Adipocyte (in vitro differentiated cells): Measurements from ENCODE around the gene LENEP.

Source experiments
- DNase-seq: peaks from one replicate; pipeline ENCODE4 v3.0.0-alpha.2; 2015; ENCODE audit warnings: low read depth
- H3K27me3 ChIP-seq: replicated peaks from 2 replicates; pipeline ENCODE4 v1.7.0; 2013; ENCODE audit warnings: mild to moderate bottlenecking, low read length, moderate library complexity; ENCODE audit not compliant: control insufficient read depth, insufficient read depth
- H3K36me3 ChIP-seq: 2 replicates; pipeline ENCODE4 v1.7.0; 2013; ENCODE audit warnings: low read length, mild to moderate bottlenecking, moderate library complexity; ENCODE audit not compliant: control insufficient read depth, insufficient read depth, severe bottlenecking
- H3K4me1 ChIP-seq: 2 replicates; pipeline ENCODE4 v1.7.0; 2013; ENCODE audit warnings: mild to moderate bottlenecking, low read length, moderate library complexity; ENCODE audit not compliant: control insufficient read depth, insufficient read depth
- H3K4me3 ChIP-seq: 2 replicates; pipeline ENCODE4 v1.7.0; 2013; ENCODE audit warnings: mild to moderate bottlenecking, low read length, moderate library complexity
- H3K9ac ChIP-seq: 2 replicates; pipeline ENCODE4 v1.7.0; 2013; ENCODE audit warnings: mild to moderate bottlenecking, low read length, moderate library complexity
- H3K9me3 ChIP-seq: 2 replicates; pipeline ENCODE4 v1.7.0; 2013; ENCODE audit warnings: mild to moderate bottlenecking, low read length, moderate library complexity; ENCODE audit not compliant: control insufficient read depth

The LENEP gene

GRCh38 chr1:155002464-155003226, 9.3 kb downstream of the LENEP start, which contains the start of gene ZBTB7B:
TSS of gene ZBTB7B (plus strand) at chr1:155002802. CDS start at chr1:155014661, 11,859 bp downstream.
- Histone ChIP-seq H3K9me3 (no peaks in the 10 kb centered on the region), H3K27me3 (no peaks in the 10 kb centered on the region)
- peak; percentile 59 for DNase-seq

DNA sequence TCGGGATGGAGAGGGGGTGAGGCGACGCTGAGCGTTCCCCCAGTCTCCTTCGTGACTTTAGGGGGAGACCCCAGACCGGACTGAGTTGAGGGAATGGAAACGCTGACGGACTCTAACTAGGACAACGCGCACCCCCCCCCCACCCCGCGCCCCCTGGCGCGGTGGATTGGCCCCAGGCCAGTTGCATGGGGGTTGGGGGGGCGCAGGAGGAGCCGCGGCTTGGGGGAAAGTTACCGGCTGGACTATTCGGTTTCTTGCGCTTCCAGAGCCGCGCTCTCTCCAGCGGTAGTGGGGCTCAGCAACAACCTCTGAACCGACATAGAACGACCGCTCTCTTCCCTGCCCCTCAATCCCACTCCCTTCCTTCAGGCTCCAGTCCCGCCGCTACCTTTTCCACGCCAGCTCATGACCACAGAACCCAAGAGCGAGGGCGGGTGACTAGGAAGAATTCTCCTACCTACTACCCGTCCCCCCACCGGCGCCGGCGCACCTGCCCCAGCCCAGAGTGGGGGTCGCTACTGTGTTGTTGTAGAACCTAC, 9.9 kb downstream of the LENEP start:
- Histone ChIP-seq H3K9ac (peak overlapping the region; percentile 100), H3K4me3 (peak overlapping the region; percentile 100), H3K4me1 (peaks cover 60% of the 10 kb centered on the region), H3K9me3 (no peaks in the 10 kb centered on the region), H3K27me3 (no peaks in the 10 kb centered on the region), H3K36me3 (no peaks in the 10 kb centered on the region)
- DNase-seq: peak; percentile 58

More at GRCh38 chr1:155002464-155003226, 9.3 kb downstream of the LENEP start, which contains the start of gene ZBTB7B:
- Histone ChIP-seq H3K4me1 (peaks cover 53% of the 10 kb centered on the region), H3K36me3 (no peaks in the 10 kb centered on the region), H3K9ac (peak within 1 kb of the TSS; percentile 100), H3K4me3 (peak within 1 kb of the TSS; percentile 100)

- peak; percentile 73 for DNase-seq
- Histone ChIP-seq H3K27me3 (no peaks in the 10 kb centered on the region), H3K9me3 (no peaks in the 10 kb centered on the region), H3K4me3 (peak overlapping the region; percentile 100), H3K4me1 (peaks cover 59% of the 10 kb centered on the region), H3K36me3 (no peaks in the 10 kb centered on the region), H3K9ac (peak overlapping the region; percentile 100)
These were observed 10.5 kb downstream of the LENEP start for GRCh38 chr1:155003766-155004351.

DNA sequence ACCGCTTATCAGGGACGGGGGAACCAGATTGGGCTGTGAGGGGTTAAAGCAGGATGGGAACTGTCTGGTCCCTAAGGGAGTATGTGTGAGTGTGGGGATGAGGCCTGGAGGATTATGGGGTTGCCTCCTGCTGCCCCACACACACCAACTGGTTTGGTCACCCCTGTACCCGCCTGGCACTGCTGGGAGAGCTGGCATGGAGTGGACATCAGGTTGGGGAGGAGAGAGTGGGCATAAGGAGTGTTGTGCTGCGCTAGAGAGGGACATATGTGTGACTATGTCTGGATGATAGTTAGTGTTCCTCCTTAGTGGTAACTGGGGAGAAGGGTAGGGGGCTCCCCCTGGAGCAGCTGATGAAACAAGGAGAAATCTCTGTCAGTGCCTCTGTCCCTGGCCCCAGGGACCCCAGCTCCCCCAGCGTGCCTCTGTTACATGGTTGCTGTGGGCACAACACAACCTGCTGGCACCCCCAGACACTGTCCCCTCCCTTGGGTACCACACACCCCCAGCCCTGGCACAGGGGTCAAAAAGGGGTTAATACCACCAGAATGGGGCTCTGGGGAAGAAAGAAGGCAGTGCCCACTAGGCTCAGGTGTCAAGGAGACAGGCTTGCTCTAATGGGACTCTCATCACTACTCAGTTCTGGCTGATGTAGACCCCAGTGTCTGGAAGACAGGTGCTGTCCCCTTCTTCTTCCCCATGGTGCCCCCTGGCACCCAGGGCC, 11.1 kb downstream of the LENEP start:
- peaks cover 55% of the 10 kb centered on the region for H3K4me1 ChIP-seq
- H3K4me3 ChIP-seq: peak overlapping the region; percentile 100
- H3K9ac ChIP-seq: peak overlapping the region; percentile 100
- DNase-seq: peak; percentile 45
- no peaks in the 10 kb centered on the region for H3K36me3 ChIP-seq
- no peaks in the 10 kb centered on the region for H3K27me3 ChIP-seq
- H3K9me3 ChIP-seq: no peaks in the 10 kb centered on the region

DNA sequence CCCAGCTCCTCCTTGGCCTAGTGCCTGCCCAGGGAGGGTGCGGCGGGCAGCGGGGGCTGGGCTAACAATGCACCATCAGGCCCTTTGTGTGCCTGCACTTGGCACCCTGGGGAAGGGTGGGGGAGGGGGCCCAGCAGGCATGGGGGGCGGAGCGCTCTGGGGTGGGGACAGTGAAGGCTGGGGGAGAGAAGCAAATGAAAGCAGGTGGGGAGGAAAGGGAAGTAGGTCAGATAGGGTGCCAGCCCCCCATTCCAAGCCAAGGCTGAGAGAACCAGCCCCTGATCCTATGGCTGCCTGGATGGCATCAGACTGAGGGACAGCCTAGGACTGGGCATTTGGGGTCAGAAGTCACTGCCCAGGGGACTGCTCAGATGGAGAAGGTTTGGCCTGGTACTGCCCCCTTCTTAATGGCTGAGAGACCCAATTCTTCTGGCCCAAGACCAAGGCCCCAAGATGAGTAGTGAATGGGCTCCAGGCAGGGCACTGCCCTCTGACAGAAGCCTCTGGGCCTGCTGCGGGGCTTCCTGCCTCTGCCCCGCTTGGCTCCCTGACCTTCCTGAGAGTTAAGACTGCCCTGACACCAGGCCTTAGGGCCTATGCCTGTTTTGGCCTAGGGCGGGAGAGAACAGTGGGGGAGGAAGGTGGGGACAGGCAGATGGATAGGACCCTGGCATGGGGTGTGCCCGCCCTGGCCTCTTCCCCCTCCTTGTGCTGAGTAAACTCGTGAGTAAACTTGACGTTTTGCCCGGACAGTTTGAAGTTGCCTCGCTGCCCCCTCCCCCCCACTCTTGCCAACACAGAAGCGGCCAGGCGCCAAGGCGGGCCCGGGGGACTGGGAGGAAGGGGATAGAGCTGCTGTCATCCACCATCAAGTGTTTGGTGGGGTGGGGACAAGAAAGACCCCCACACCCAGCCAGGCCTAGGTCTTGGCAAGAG, 12.0 kb downstream of the LENEP start:
- Histone ChIP-seq H3K9ac (peak overlapping the region; percentile 100), H3K4me1 (peaks cover 46% of the 10 kb centered on the region), H3K9me3 (no peaks in the 10 kb centered on the region), H3K36me3 (no peaks in the 10 kb centered on the region), H3K27me3 (no peaks in the 10 kb centered on the region), H3K4me3 (peak overlapping the region; percentile 100)
- DNase-seq: no peak

DNA sequence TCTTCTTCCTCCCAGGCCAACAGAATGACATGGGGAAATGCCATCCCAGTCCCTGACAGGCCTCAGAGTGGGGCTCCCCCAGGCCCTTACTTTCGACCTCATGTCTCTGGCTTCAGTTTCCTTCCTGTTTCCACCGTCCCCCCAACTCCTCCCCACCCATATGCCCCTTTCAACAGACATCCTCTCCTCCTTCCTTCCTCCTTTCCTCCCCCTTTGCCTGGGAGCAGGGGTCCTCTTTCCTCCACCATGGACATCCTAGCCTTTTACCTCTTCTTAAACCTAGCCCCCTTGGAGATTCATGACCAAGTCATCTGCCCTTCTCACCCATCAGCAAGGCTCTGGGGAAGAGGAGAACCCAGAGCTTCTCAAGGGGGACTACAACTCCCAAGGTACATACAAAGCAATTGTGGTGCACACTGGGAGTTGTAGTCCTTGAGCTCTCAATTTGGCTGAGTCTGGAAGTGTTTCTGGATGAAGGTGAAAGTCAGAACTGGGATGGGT, 13.3 kb downstream of the LENEP start:
- H3K27me3 ChIP-seq: no peaks in the 10 kb centered on the region
- no peak overlapping the region for H3K4me3 ChIP-seq
- peaks cover 4% of the 10 kb centered on the region for H3K36me3 ChIP-seq
- no peak overlapping the region for H3K9ac ChIP-seq
- no peaks in the 10 kb centered on the region for H3K9me3 ChIP-seq
- peak; percentile 31 for DNase-seq
- H3K4me1 ChIP-seq: peaks cover 45% of the 10 kb centered on the region

DNA sequence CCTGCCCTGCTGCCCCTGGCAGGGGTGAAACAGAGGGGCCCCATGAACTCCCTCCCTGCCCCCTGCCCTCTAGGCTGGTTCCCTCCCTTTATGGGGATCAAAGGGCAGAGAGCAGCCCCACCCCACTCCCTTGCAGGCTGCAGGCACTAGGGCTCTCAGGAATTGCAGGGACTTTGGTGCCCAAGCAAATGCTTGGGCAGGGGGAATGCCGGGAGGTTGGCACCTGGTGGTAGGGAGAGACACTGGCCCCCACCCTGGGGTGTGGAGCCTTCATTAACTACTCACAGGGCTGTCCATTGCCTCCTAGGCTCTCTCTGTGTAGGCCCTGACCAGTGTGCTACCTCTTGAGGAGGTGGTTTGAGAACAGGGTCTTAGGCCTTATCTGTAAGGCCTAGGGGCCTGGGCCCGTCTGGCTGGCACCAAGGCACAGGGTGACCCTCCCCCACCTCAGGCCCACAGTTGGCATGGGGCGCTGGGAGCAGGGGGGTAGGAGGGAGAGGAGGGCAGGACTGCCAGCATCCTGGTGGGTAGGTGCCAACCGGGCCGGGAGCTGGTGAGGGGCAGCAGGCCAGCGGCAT, 14.0 kb downstream of the LENEP start:
- H3K27me3 ChIP-seq: no peaks in the 10 kb centered on the region
- H3K4me1 ChIP-seq: peaks cover 49% of the 10 kb centered on the region
- DNase-seq: no peak
- H3K9ac ChIP-seq: no peak overlapping the region
- no peaks in the 10 kb centered on the region for H3K9me3 ChIP-seq
- H3K4me3 ChIP-seq: no peak overlapping the region
- H3K36me3 ChIP-seq: peaks cover 4% of the 10 kb centered on the region

- Histone ChIP-seq H3K9ac (peak overlapping the region; percentile 34), H3K36me3 (peaks cover 4% of the 10 kb centered on the region), H3K4me3 (no peak overlapping the region), H3K4me1 (peaks cover 58% of the 10 kb centered on the region), H3K9me3 (no peaks in the 10 kb centered on the region), H3K27me3 (no peaks in the 10 kb centered on the region)
- no peak for DNase-seq
These were observed 14.9 kb downstream of the LENEP start for GRCh38 chr1:155008015-155008941.

DNA sequence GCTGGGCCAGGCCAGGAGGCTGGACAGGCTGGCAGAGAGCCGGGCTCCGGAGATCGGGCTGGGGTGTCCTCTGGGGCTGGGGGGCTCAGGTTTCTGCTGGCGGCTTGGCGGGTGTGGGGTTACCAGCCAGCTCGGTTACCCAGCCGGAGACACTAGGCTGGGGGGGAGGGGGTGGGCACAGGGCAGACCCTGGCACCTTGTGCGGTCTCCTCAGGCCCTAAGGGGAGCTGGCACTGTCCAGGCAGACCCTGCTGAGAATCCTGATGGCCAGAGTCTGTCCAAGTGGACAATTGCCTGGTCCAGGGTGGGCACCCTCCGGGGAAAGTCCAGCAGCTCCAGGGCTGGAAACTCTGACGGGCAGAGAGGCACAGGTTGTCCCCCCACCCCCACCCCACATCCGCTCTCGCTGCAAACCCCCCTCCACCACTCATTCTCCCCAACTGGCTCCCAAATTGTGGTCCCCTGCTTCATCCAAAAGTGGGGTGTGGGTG, 15.9 kb downstream of the LENEP start:
- no peak overlapping the region for H3K4me3 ChIP-seq
- peaks cover 57% of the 10 kb centered on the region for H3K4me1 ChIP-seq
- H3K27me3 ChIP-seq: no peaks in the 10 kb centered on the region
- peaks cover 9% of the 10 kb centered on the region for H3K36me3 ChIP-seq
- no peak overlapping the region for H3K9ac ChIP-seq
- no peak for DNase-seq
- H3K9me3 ChIP-seq: no peaks in the 10 kb centered on the region
